Measurements from ENCODE around the gene CBX1.

CBX1 gene

GRCh38 chr17:48024149-48025039, 76.9 kb downstream of the CBX1 start:
- DNase-seq = peak; percentile 35 to 42 (median 42)

- peak; percentile 82 to 90 (median 84) for DNase-seq
Measured at GRCh38 chr17:48023400-48024148, 77.7 kb downstream of the CBX1 start.

- DNase-seq = no peak
Measured at GRCh38 chr17:48022901-48023300, 78.4 kb downstream of the CBX1 start.

GRCh38 chr17:48021934-48022333, 79.3 kb downstream of the CBX1 start:
- DNase-seq = peak; percentile 43 to 62 (median 60)
